Tibial artery (tissue), 4 donors: ENCODE results near the gene SPSB1.

Experiments
- DNase-seq, 2 donors: peaks; one replicate each; pipeline ENCODE4 v3.0.0-alpha.2; 2019
- H3K27ac ChIP-seq, 2 donors: fragments of 200-600 bp; sonication (generic) in 1 of 2; 1 replicate in 1 of 2; 2 replicates in 1 of 2; pipeline ENCODE4 v1.5.1; 2018 to 2019; ENCODE audit warnings: mild to moderate bottlenecking in 1 of 2
- H3K27me3 ChIP-seq, 2 donors: fragments of 200-600 bp; sonication (generic) in 1 of 2; one replicate each; pipeline versions ENCODE4 v1.5.1 to v1.6.0; 2016 to 2019
- H3K36me3 ChIP-seq, 3 donors: fragments of 200-600 bp; sonication (generic) in 2 of 3; one replicate each; pipeline ENCODE4 v1.5.1; 2016 to 2019; ENCODE audit warnings: mild to moderate bottlenecking in 2 of 3
- H3K4me1 ChIP-seq, 4 donors: fragments of 200-600 bp; sonication (generic) in 2 of 4; 1 replicate in 3 of 4; 2 replicates in 1 of 4; pipeline ENCODE4 v1.5.1; 2016 to 2019
- H3K4me3 ChIP-seq, 2 donors: fragments of 200-600 bp; sonication (generic) in 1 of 2; 1 replicate in 1 of 2; 2 replicates in 1 of 2; pipeline ENCODE4 v1.5.1; 2018 to 2019; ENCODE audit warnings: mild to moderate bottlenecking in 2 of 2
- H3K9me3 ChIP-seq, 3 donors: fragments of 200-600 bp; sonication (generic) in 1 of 3; one replicate each; pipeline ENCODE4 v1.5.1; 2016 to 2019
- intact Hi-C: fragments of 100-400 bp; cut with DNase I; formaldehyde crosslinking; loops from one replicate; pipeline ENCODE4 v1.15.0; 2023; ENCODE audit warnings: low total_unique reads
- TF ChIP-seq, protein P1 (sequence below), 2 experiments: fragments of 200-600 bp in 1 of 2; fragments of 450-650 bp in 1 of 2; IDR thresholded peaks; one replicate each; pipeline ENCODE4 v1.5.1; 2017 to 2019; ENCODE audit warnings: antibody characterized with exemption in 2 of 2, mild to moderate bottlenecking in 1 of 2, moderate library complexity in 1 of 2

Gene SPSB1

GRCh38 chr1:9395018-9395417 is 102.3 kb downstream of the SPSB1 start:
- Histone ChIP-seq H3K9me3 (peaks cover 0 to 4% (median 0%) of the 10 kb centered on the region in 3 donors), H3K36me3 (no peaks in the 10 kb centered on the region), H3K27ac (no peak overlapping the region), H3K4me1 (peaks cover 6 to 35% (median 22%) of the 10 kb centered on the region in 4 donors), H3K4me3 (no peak overlapping the region), H3K27me3 (no peaks in the 10 kb centered on the region)
- no peak for DNase-seq
- TF ChIP-seq, protein P1, sequence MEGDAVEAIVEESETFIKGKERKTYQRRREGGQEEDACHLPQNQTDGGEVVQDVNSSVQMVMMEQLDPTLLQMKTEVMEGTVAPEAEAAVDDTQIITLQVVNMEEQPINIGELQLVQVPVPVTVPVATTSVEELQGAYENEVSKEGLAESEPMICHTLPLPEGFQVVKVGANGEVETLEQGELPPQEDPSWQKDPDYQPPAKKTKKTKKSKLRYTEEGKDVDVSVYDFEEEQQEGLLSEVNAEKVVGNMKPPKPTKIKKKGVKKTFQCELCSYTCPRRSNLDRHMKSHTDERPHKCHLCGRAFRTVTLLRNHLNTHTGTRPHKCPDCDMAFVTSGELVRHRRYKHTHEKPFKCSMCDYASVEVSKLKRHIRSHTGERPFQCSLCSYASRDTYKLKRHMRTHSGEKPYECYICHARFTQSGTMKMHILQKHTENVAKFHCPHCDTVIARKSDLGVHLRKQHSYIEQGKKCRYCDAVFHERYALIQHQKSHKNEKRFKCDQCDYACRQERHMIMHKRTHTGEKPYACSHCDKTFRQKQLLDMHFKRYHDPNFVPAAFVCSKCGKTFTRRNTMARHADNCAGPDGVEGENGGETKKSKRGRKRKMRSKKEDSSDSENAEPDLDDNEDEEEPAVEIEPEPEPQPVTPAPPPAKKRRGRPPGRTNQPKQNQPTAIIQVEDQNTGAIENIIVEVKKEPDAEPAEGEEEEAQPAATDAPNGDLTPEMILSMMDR (IDR thresholded peaks at IDR 0.05), result no peak
- intact Hi-C loops, result no loop called here

DNA sequence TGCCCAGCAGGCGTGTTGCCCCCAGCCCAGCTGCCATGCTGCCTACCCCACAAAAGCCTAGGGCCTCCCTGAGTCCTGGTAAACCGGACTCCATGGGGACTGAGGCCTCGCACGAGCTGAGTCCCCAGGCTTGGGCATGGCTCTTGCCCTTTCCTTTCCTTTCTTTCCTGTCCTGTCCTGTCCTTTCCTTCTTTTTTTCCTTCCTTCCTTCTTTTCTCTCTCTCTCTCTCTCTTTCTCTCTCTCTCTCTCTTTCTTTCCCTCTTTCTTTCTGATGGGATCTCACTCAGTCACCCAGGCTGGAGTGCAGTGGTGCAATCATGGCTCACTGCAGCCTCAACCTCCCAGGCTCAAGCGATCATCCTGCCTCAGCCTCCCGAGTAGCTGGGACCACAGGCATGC is 104.4 kb downstream of the SPSB1 start:
- DNase-seq, result no peak
- H3K27ac ChIP-seq, result peak overlapping the region; percentile 69 to 81
- peaks cover 14 to 53% (median 41%) of the 10 kb centered on the region in 4 donors for H3K4me1 ChIP-seq
- H3K36me3 ChIP-seq, result no peaks in the 10 kb centered on the region
- TF ChIP-seq, protein P1 (IDR thresholded peaks at IDR 0.05), result no peak
- H3K4me3 ChIP-seq, result no peak overlapping the region
- intact Hi-C loops, result no loop called here
- H3K27me3 ChIP-seq, result no peaks in the 10 kb centered on the region
- peaks cover 0 to 4% (median 0%) of the 10 kb centered on the region in 3 donors for H3K9me3 ChIP-seq

GRCh38 chr1:9397997-9398526 is 105.4 kb downstream of the SPSB1 start:
- Histone ChIP-seq H3K4me3 (no peak overlapping the region), H3K4me1 (peaks cover 14 to 64% (median 49%) of the 10 kb centered on the region in 4 donors)
- peak in 1 of 2 donors; percentile 82 for DNase-seq

DNA sequence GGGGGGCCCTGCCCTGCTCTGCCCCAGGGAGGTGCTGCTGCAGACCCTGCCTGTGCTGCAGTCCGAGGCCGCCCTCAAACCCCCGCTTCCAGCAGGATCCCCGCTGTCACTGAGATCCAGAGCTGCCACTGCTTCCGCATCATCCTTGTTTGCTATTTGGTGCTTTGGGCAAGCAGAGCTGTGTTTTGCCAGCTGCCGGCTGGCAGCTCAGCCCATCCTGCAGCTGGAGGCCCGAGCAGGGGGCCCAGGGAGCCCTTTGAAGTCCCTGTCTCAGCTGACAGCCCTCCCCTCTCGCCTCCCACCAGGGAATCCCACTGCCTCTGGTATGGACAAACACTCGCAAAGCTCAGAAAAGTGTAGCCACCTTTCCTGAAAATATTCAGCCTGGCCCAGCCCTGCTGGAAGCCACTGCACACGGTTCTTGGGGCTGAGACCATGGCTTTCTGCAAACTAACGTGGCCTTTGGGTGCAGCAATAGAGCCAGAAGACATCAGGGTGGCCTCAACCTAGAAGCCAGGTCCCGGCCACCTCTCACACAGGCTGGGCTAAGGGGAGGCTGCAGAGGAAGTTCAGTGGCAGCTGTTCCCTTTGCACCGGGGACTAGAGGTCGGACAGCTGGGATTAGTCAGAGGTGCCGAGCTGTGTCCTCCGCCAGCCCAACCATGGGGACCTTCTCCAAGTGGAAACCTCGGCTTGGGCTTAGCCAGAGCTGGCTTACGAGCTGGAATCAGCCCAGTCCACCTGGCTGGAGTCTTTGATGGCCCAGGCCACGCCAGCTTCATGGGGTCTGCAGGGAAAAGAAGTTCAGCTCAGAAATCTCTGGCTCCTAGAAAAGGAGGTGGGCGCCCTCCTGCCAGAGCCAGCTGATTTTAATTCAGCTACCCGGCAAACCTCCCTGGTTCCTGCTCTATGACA is 107.1 kb downstream of the SPSB1 start:
- H3K36me3 ChIP-seq, result no peaks in the 10 kb centered on the region
- H3K27me3 ChIP-seq, result no peaks in the 10 kb centered on the region
- peaks cover 0 to 4% (median 0%) of the 10 kb centered on the region in 3 donors for H3K9me3 ChIP-seq
- intact Hi-C loops, result no loop called here
- H3K4me3 ChIP-seq, result no peak overlapping the region
- TF ChIP-seq, protein P1 (IDR thresholded peaks at IDR 0.05), result no peak
- peak in 1 of 2 donors; percentile 82 for DNase-seq
- peaks cover 14 to 81% (median 49%) of the 10 kb centered on the region in 4 donors for H3K4me1 ChIP-seq
- peak overlapping the region; percentile 69 to 81 for H3K27ac ChIP-seq

More at GRCh38 chr1:9397997-9398526, 105.4 kb downstream of the SPSB1 start:
- TF ChIP-seq, protein P1 (IDR thresholded peaks at IDR 0.05), result no peak
- intact Hi-C loops, result no loop called here
- H3K27ac ChIP-seq, result peak overlapping the region; percentile 69 to 81
- H3K36me3 ChIP-seq, result no peaks in the 10 kb centered on the region
- H3K27me3 ChIP-seq, result no peaks in the 10 kb centered on the region
- H3K9me3 ChIP-seq, result peaks cover 0 to 4% (median 0%) of the 10 kb centered on the region in 3 donors

GRCh38 chr1:9400425-9401079 is 107.9 kb downstream of the SPSB1 start:
- TF ChIP-seq, protein P1 (IDR thresholded peaks at IDR 0.05), result no peak
- H3K27me3 ChIP-seq, result no peaks in the 10 kb centered on the region
- H3K36me3 ChIP-seq, result no peaks in the 10 kb centered on the region
- no peak for DNase-seq
- no peak overlapping the region for H3K4me3 ChIP-seq
- peak overlapping the region; percentile 69 to 81 for H3K27ac ChIP-seq
- no peaks in the 10 kb centered on the region for H3K9me3 ChIP-seq
- intact Hi-C loops, result no loop called here
- peaks cover 14 to 88% (median 51%) of the 10 kb centered on the region in 4 donors for H3K4me1 ChIP-seq
